GM06990 (cell line): ENCODE data around the gene OGDH.

Experiments
- DNase-seq: peaks from one replicate; pipeline ENCODE4 v3.0.0-alpha.2; 2011; ENCODE audit not compliant: insufficient read length; ENCODE audit errors: extremely low read depth
- H3K27me3 ChIP-seq: replicated peaks from 2 replicates; pipeline ENCODE4 v1.6.0; 2011; ENCODE audit warnings: low read length; ENCODE audit not compliant: control insufficient read depth, insufficient read depth
- H3K36me3 ChIP-seq: 2 replicates; pipeline ENCODE4 v1.5.1; 2011; ENCODE audit warnings: low read length; ENCODE audit not compliant: control insufficient read depth, insufficient read depth
- H3K4me3 ChIP-seq: replicated peaks from 2 replicates; pipeline ENCODE4 v1.5.1; 2011; ENCODE audit warnings: low read depth, mild to moderate bottlenecking, control low read depth, low read length
- CTCF ChIP-seq: IDR thresholded peaks from 2 replicates; pipeline ENCODE4 v1.5.1; 2011; ENCODE audit warnings: low read length, control low read depth, mild to moderate bottlenecking, inconsistent platforms; ENCODE audit not compliant: insufficient read depth, poor library complexity, severe bottlenecking

The OGDH gene

GRCh38 chr7:44567884-44568283, 38.5 kb upstream of the OGDH start:
- no peak overlapping the region for H3K4me3 ChIP-seq
- H3K27me3 ChIP-seq, result no peaks in the 10 kb centered on the region
- H3K36me3 ChIP-seq, result peaks cover 63% of the 10 kb centered on the region
- no peak for TF ChIP-seq CTCF
- DNase-seq, result no peak

- H3K36me3 ChIP-seq, result peaks cover 60% of the 10 kb centered on the region
- no peak for TF ChIP-seq CTCF
- DNase-seq, result no peak
- no peaks in the 10 kb centered on the region for H3K27me3 ChIP-seq
- H3K4me3 ChIP-seq, result no peak overlapping the region
Measured at GRCh38 chr7:44568771-44569560, 37.5 kb upstream of the OGDH start.

GRCh38 chr7:44569959-44570358, 36.5 kb upstream of the OGDH start:
- no peak overlapping the region for H3K4me3 ChIP-seq
- no peak for DNase-seq
- H3K27me3 ChIP-seq, result no peaks in the 10 kb centered on the region
- no peak for TF ChIP-seq CTCF
- H3K36me3 ChIP-seq, result peaks cover 55% of the 10 kb centered on the region

- H3K36me3 ChIP-seq, result peaks cover 36% of the 10 kb centered on the region
- no peak for TF ChIP-seq CTCF
- no peaks in the 10 kb centered on the region for H3K27me3 ChIP-seq
- DNase-seq, result no peak
- peak overlapping the region; percentile 87 for H3K4me3 ChIP-seq
Measured at GRCh38 chr7:44572771-44573170, 33.7 kb upstream of the OGDH start.

GRCh38 chr7:44573464-44574286, 32.8 kb upstream of the OGDH start, which contains the start of gene DDX56:
Gene DDX56, minus strand, starts transcription at chr7:44573908. Its CDS starts 13 bp downstream, at chr7:44573895.
- peaks cover 36% of the 10 kb centered on the region for H3K36me3 ChIP-seq
- TF ChIP-seq CTCF, result no peak
- peak within 1 kb of the TSS; percentile 87 for H3K4me3 ChIP-seq
- peak; percentile 90 for DNase-seq
- H3K27me3 ChIP-seq, result no peaks in the 10 kb centered on the region
